K562 (cell line): ENCODE measurements around the gene ZFAND3. TPM values are rescaled to one million over a fixed set of nuclear protein-coding genes. Genes with fewer than 3 reads are reported as not detected.

ENCODE experiments used
- ATAC-seq: fragments of 200-7000 bp; cut with Tn5 transposase; 3 replicates; pipeline ENCODE4 v1.9.1; 2020; ENCODE audit warnings: moderate library complexity
- BruUV-seq: library from RNA; stranded (reverse); fragments of 400-500 nt; replicated peaks from 2 replicates; lab custom pipeline; 2021; lab: Mats Ljungman, UMichigan
- CTCF ChIA-PET: fragments of 300-600 bp; formaldehyde crosslinking; extraction: SDS; loops from one replicate; lab custom pipeline; 2021; ENCODE audit warnings: low intra/inter-chr PET ratio; lab: Yijun Ruan, JAX
- POLR2A ChIA-PET: fragments of 300-600, 350-650 bp; sonication (Branson Sonifier 250); formaldehyde crosslinking; extraction: SDS; loops from one replicate; lab custom pipeline; 2021; ENCODE audit warnings: antibody characterized with exemption, inconsistent platforms; lab: Yijun Ruan, JAX
- DNase-seq, 4 experiments: peaks; one replicate each; pipeline versions ENCODE4 v3.0.0 to v3.0.0-alpha.2; 2011 to 2018; ENCODE audit warnings: low spot score in 3 of 4, mixed read lengths in 3 of 4; ENCODE audit errors: extremely low read depth in 1 of 4
- FAIRE-seq: peaks from 2 replicates; lab custom pipeline; 2011; peaks lifted over from hg19 to GRCh38; lab: Jason Lieb, UNC
- H2AFZ ChIP-seq: 2 replicates; pipeline ENCODE4 v1.6.0; 2011; ENCODE audit warnings: low read depth, low read length, control low read depth, inconsistent platforms
- H3K27ac ChIP-seq: fragments of 200-600 bp; 3 replicates; pipeline ENCODE4 v1.8.0; 2011; ENCODE audit warnings: low read depth, mild to moderate bottlenecking, control low read depth, inconsistent platforms, low read length, moderate library complexity, mixed read lengths; ENCODE audit errors: extremely low read depth
- H3K27me3 ChIP-seq, 2 experiments: fragments of 300-600 bp in 1 of 2; 2 replicates in 1 of 2; 3 replicates in 1 of 2; pipeline versions ENCODE4 v1.6.0 to v1.8.0; 2011; ENCODE audit warnings: inconsistent platforms in 2 of 2, low read length in 2 of 2, mild to moderate bottlenecking in 1 of 2, mixed read lengths in 1 of 2, moderate library complexity in 1 of 2; ENCODE audit not compliant: control insufficient read depth in 2 of 2, insufficient read depth in 2 of 2
- H3K36me3 ChIP-seq: fragments of 300-600 bp; 3 replicates; pipeline ENCODE4 v1.8.0; 2011; ENCODE audit warnings: mild to moderate bottlenecking, low read length, inconsistent platforms; ENCODE audit not compliant: control insufficient read depth, insufficient read depth
- H3K4me1 ChIP-seq, 2 experiments: fragments of 200-600 bp in 1 of 2; replicated peaks in 1 of 2; 2 replicates in 1 of 2; 3 replicates in 1 of 2; pipeline versions ENCODE4 v1.5.1 to v1.8.0; 2011; ENCODE audit warnings: inconsistent platforms in 2 of 2, low read length in 2 of 2, mild to moderate bottlenecking in 1 of 2, mixed read lengths in 1 of 2, moderate library complexity in 1 of 2; ENCODE audit not compliant: control insufficient read depth in 2 of 2, insufficient read depth in 2 of 2
- H3K4me2 ChIP-seq: 2 replicates; pipeline ENCODE4 v1.6.1; 2011; ENCODE audit warnings: low read length, control low read depth, inconsistent platforms, mixed read lengths; ENCODE audit not compliant: insufficient read depth
- H3K4me3 ChIP-seq: fragments of 200-600 bp; sonication (generic), shearing (Covaris generic); 2 replicates; pipeline ENCODE4 v1.5.1; 2016; ENCODE audit warnings: control low read depth, inconsistent platforms
- H3K79me2 ChIP-seq: fragments of 200-600 bp; 3 replicates; pipeline ENCODE4 v1.8.0; 2011; ENCODE audit warnings: low read length, inconsistent platforms; ENCODE audit not compliant: control insufficient read depth, insufficient read depth
- H3K9ac ChIP-seq, 2 experiments: 2 replicates each; pipeline versions ENCODE4 v1.6.0 to v1.6.1; 2011; ENCODE audit warnings: low read depth in 2 of 2, low read length in 2 of 2, control low read depth in 1 of 2, inconsistent platforms in 1 of 2, mild to moderate bottlenecking in 1 of 2, mixed read lengths in 1 of 2; ENCODE audit not compliant: insufficient read depth in 1 of 2
- H3K9me1 ChIP-seq: one replicate; pipeline ENCODE4 v1.6.0; 2011; ENCODE audit warnings: inconsistent platforms, mild to moderate bottlenecking, low read length, moderate library complexity; ENCODE audit not compliant: control insufficient read depth, insufficient read depth
- H3K9me3 ChIP-seq: replicated peaks from 2 replicates; pipeline ENCODE4 v1.5.1; 2011; ENCODE audit warnings: low read depth, low read length, inconsistent platforms; ENCODE audit not compliant: control insufficient read depth, insufficient read depth
- H4K20me1 ChIP-seq: replicated peaks from 2 replicates; pipeline ENCODE4 v1.6.1; 2011; ENCODE audit warnings: low read length, inconsistent platforms, mixed read lengths; ENCODE audit not compliant: control insufficient read depth, insufficient read depth
- BCL6 ChIP-seq: fragments of 250-450 bp; sonication (Bioruptor Pico); IDR thresholded peaks from 2 replicates; pipeline ENCODE4 v1.4.0; 2020
- CREM ChIP-seq: IDR thresholded peaks from 2 replicates; pipeline ENCODE4 v1.6.1; 2014; ENCODE audit warnings: antibody characterized with exemption, low read depth
- E2F4 ChIP-seq: sonication (generic); formaldehyde crosslinking; IDR thresholded peaks from 2 replicates; pipeline ENCODE4 v1.8.0; 2022; ENCODE audit warnings: mild to moderate bottlenecking, low read depth, missing genetic modification reagents
- KAT2B ChIP-seq: IDR thresholded peaks from one replicate; pipeline ENCODE4 v1.6.1; 2012; ENCODE audit warnings: low read depth, mild to moderate bottlenecking, control low read depth, inconsistent platforms, low read length, moderate library complexity
- TSC22D4 ChIP-seq: fragments of 450-650 bp; IDR thresholded peaks from 2 replicates; pipeline ENCODE4 v1.6.1; 2016; ENCODE audit warnings: missing genetic modification characterization, missing biosample characterization, control low read depth
- YY1 ChIP-seq, 3 experiments: IDR thresholded peaks; 2 replicates each; pipeline ENCODE4 v1.6.1; 2011; ENCODE audit warnings: low read length in 2 of 3, mild to moderate bottlenecking in 2 of 3, moderate library complexity in 2 of 3, borderline replicate concordance in 1 of 3, control low read depth in 1 of 3, low read depth in 1 of 3; ENCODE audit not compliant: insufficient read depth in 3 of 3, insufficient replicate concordance in 2 of 3, control insufficient read depth in 1 of 3, insufficient read length in 1 of 3; ENCODE audit errors: extremely low read depth in 1 of 3
- ZFX ChIP-seq: sonication (generic); formaldehyde crosslinking; IDR thresholded peaks from 2 replicates; pipeline ENCODE4 v1.8.0; 2022; ENCODE audit warnings: mild to moderate bottlenecking, missing genetic modification reagents, moderate library complexity
- ZNF318 ChIP-seq, 2 experiments: fragments of 450-650 bp; IDR thresholded peaks; 2 replicates each; pipeline ENCODE4 v1.6.1; 2016; ENCODE audit warnings: mild to moderate bottlenecking in 2 of 2, borderline replicate concordance in 1 of 2, low read depth in 1 of 2, moderate library complexity in 1 of 2
- WGBS: fragments of 100-300 bp; shearing (Covaris generic); methylation state at CpG from one replicate; pipeline ENCODE4 v1.1.6; 2016; ENCODE audit warnings: low coverage, mixed read lengths; ENCODE audit not compliant: insufficient coverage; ENCODE audit errors: missing lambda C conversion rate; 5-methylcytosine and 5-hydroxymethylcytosine counted together
- in situ Hi-C: fragments of 300-500 bp; cut with MboI; formaldehyde crosslinking; loops from 4 replicates; pipeline ENCODE4 v1.15.0; 2018; ENCODE audit warnings: inconsistent platforms, mixed read lengths
- intact Hi-C: fragments of 100-400 bp; cut with micrococcal nuclease; formaldehyde crosslinking; loops from 2 replicates; pipeline ENCODE4 v1.14.2; 2022
- polyA plus RNA-seq, 8 experiments: library from polyadenylated mRNA; depleted of rRNA in 4 of 8; stranded (reverse) in 5 of 8; unstranded in 3 of 8; fragments of >200 nt; fragmentation: Nextera tagmentation in 2 of 8; fragmentation: Illumina TruSeq in 1 of 8; extraction: Ambion mirVana in 2 of 8; extraction: Trizol in 1 of 8; gene quantifications; 2 replicates each; pipeline versions ENCODE4 v1.2.1 to v1.2.3, GENCODE V29; 2011 to 2014; ENCODE audit warnings: inconsistent platforms in 1 of 8, missing spikeins in 1 of 8
- total RNA-seq, 7 experiments: library from RNA; depleted of rRNA in 6 of 7; stranded (reverse); fragments of >200 nt in 6 of 7; fragmentation: Illumina TruSeq in 2 of 7; extraction: Trizol in 2 of 7; gene quantifications; 2 replicates each; pipeline versions ENCODE4 v1.2.1 to v1.2.3, GENCODE V29; 2011 to 2021; ENCODE audit warnings: low replicate concordance in 1 of 7

Gene ZFAND3
- total and polyA plus RNA-seq, 9 of the 15 experiments (the other 6 are each of a cell fraction or from before 2014, with no cell fraction given): 0.81 to 26.6 (median 11.8) TPM

GRCh38 chr6:37835923-37836322 lies 16.4 kb downstream of the ZFAND3 start:
- peaks cover 76% of the 10 kb centered on the region for H3K79me2 ChIP-seq
- in situ Hi-C loops (no loop called here), intact Hi-C loops (no loop called here)
- H3K27ac ChIP-seq: no peak overlapping the region
- ATAC-seq: no peak
- no peak overlapping the region for H2AFZ ChIP-seq
- no peak overlapping the region for H3K9ac ChIP-seq
- no peaks in the 10 kb centered on the region for H3K9me1 ChIP-seq
- H3K4me1 ChIP-seq: peaks cover 0 to 9% of the 10 kb centered on the region in 2 experiments; a peak in 3 of 5 replicates
- no peaks in the 10 kb centered on the region for H3K27me3 ChIP-seq
- no peak overlapping the region for H3K4me2 ChIP-seq
- no peaks in the 10 kb centered on the region; the same call in 1 of the 2 replicates for H3K9me3 ChIP-seq
- 56% methylated on average over 2 of the region's 2 CpGs for WGBS
- peaks cover 5% of the 10 kb centered on the region; the same call in 2 of the 3 replicates for H3K36me3 ChIP-seq
- CTCF ChIA-PET: no interaction called here
- POLR2A ChIA-PET: interaction anchor here (0.6 kb wide), 1 partner anchor 1251 kb away, joined by 3 read pairs; no protein-coding TSS in a partner anchor
- no peak for DNase-seq
- FAIRE-seq: no peak
- no peak overlapping the region for H3K4me3 ChIP-seq
- peaks cover 5% of the 10 kb centered on the region; the same call in 1 of the 2 replicates for H4K20me1 ChIP-seq
- TSS peak; percentile 4 for BruUV-seq
- no peak for TF ChIP-seq ZFX (CRISPR knock-in tag)
- no peak for TF ChIP-seq E2F4 (CRISPR knock-in tag)
- TF ChIP-seq KAT2B: no peak
- TF ChIP-seq CREM: no peak
- TF ChIP-seq TSC22D4 (tag): no peak
- no peak for TF ChIP-seq BCL6 (CRISPR knock-in tag)
- TF ChIP-seq YY1 (IDR thresholded peaks at IDR 0.05; ENCODE audit: borderline replicate concordance in 1 of 3, control insufficient read depth in 1 of 3, extremely low read depth in 1 of 3, insufficient read depth in 3 of 3, insufficient read length in 1 of 3, insufficient replicate concordance in 2 of 3, low read depth in 1 of 3, low read length in 2 of 3): no peak
- TF ChIP-seq ZNF318 (IDR thresholded peaks at IDR 0.05; ENCODE audit: borderline replicate concordance in 1 of 2, low read depth in 1 of 2): no peak
